ENCODE data around the gene TSPYL4. TPM values are rescaled to one million over a fixed set of nuclear protein-coding genes. Genes with fewer than 3 reads are reported as not detected.
A peak's percentile ranks its signal among the peaks of the same experiment; 100 is the strongest.

The TSPYL4 gene
- total RNA-seq, 1 donor from 2014 or later, result 13.6 TPM

- intact Hi-C loops (cut with DNase I), result no loop called here
- H3K4me3 ChIP-seq, result no peak overlapping the region
- no peaks in the 10 kb centered on the region for H3K9me3 ChIP-seq
- DNase-seq, result no peak
- H3K4me1 ChIP-seq, result no peaks in the 10 kb centered on the region
- H3K36me3 ChIP-seq, result peaks cover 35% of the 10 kb centered on the region
- no peak for ATAC-seq
- H3K27me3 ChIP-seq, result no peaks in the 10 kb centered on the region
- no peak for TF ChIP-seq CTCF (IDR thresholded peaks at IDR 0.05)
- H3K27ac ChIP-seq, result no peak overlapping the region
Measured at GRCh38 chr6:116239856-116240255, 14.0 kb downstream of the TSPYL4 start.

- no peak for TF ChIP-seq CTCF (IDR thresholded peaks at IDR 0.05)
- H3K27me3 ChIP-seq, result no peaks in the 10 kb centered on the region
- H3K4me3 ChIP-seq, result no peak overlapping the region
- no peaks in the 10 kb centered on the region for H3K4me1 ChIP-seq
- H3K36me3 ChIP-seq, result peaks cover 32% of the 10 kb centered on the region
- DNase-seq (no peak), ATAC-seq (no peak)
- H3K9me3 ChIP-seq, result no peaks in the 10 kb centered on the region
- intact Hi-C loops (cut with DNase I), result no loop called here
- no peak overlapping the region for H3K27ac ChIP-seq
Measured at GRCh38 chr6:116239256-116239655, 14.6 kb downstream of the TSPYL4 start.

- Histone ChIP-seq H3K4me3 (no peak overlapping the region), H3K9me3 (no peaks in the 10 kb centered on the region), H3K27me3 (no peaks in the 10 kb centered on the region), H3K4me1 (no peaks in the 10 kb centered on the region), H3K36me3 (peaks cover 29% of the 10 kb centered on the region), H3K27ac (no peak overlapping the region)
- no peak for ATAC-seq
- intact Hi-C loops (cut with DNase I), result no loop called here
- no peak for DNase-seq
- TF ChIP-seq CTCF (IDR thresholded peaks at IDR 0.05), result no peak
Measured at GRCh38 chr6:116238083-116238482, 15.8 kb downstream of the TSPYL4 start.

GRCh38 chr6:116234689-116235088, 19.2 kb downstream of the TSPYL4 start:
- Histone ChIP-seq H3K27ac (no peak overlapping the region), H3K9me3 (no peaks in the 10 kb centered on the region), H3K36me3 (peaks cover 28% of the 10 kb centered on the region), H3K27me3 (no peaks in the 10 kb centered on the region), H3K4me3 (no peak overlapping the region), H3K4me1 (no peaks in the 10 kb centered on the region)
- DNase-seq, result no peak
- ATAC-seq, result no peak
- TF ChIP-seq CTCF (IDR thresholded peaks at IDR 0.05), result no peak
- intact Hi-C loops (cut with DNase I), result no loop called here

- DNase-seq, result no peak
- Histone ChIP-seq H3K9me3 (no peaks in the 10 kb centered on the region), H3K27ac (no peak overlapping the region), H3K4me3 (no peak overlapping the region), H3K27me3 (no peaks in the 10 kb centered on the region), H3K36me3 (peaks cover under 1% of the 10 kb centered on the region), H3K4me1 (no peaks in the 10 kb centered on the region)
- ATAC-seq, result peak; percentile 31
- intact Hi-C loops (cut with DNase I), result no loop called here
- TF ChIP-seq CTCF (IDR thresholded peaks at IDR 0.05), result no peak
Measured at GRCh38 chr6:116229287-116229913, 24.5 kb downstream of the TSPYL4 start.

- no peak for ATAC-seq
- Histone ChIP-seq H3K36me3 (peaks cover 19% of the 10 kb centered on the region), H3K27ac (no peak overlapping the region), H3K4me3 (no peak overlapping the region), H3K4me1 (no peaks in the 10 kb centered on the region), H3K27me3 (no peaks in the 10 kb centered on the region), H3K9me3 (no peaks in the 10 kb centered on the region)
- DNase-seq, result no peak
- TF ChIP-seq CTCF (IDR thresholded peaks at IDR 0.05), result no peak
- intact Hi-C loops (cut with DNase I), result no loop called here
Measured at GRCh38 chr6:116223355-116223754, 30.5 kb downstream of the TSPYL4 start.

All from upper lobe of right lung (tissue), 1 donor.